Measurements from ENCODE around the gene SPG11.
"Not testable (repeated sequence)": the region's sequence is repeated elsewhere in the genome, so short reads cannot be mapped to it uniquely, and the experiment has no call there.

The SPG11 gene

GRCh38 chr15:44694416-44694815 lies 31.0 kb upstream of the SPG11 start:
- TF ChIP-seq CTCF (IDR thresholded peaks at IDR 0.05; ENCODE audit: borderline replicate concordance, control extremely low read depth, extremely low read depth, insufficient read depth, missing control alignments), result no peak
- in situ Hi-C loops (cut with MboI; ENCODE audit: low sequenced_read_pairs, unreplicated experiment), result no loop called here
- DNase-seq (ENCODE audit: low spot score), result no peak

- no peak for DNase-seq (ENCODE audit: low spot score)
- in situ Hi-C loops (cut with MboI; ENCODE audit: low sequenced_read_pairs, unreplicated experiment), result no loop called here
- TF ChIP-seq CTCF (IDR thresholded peaks at IDR 0.05; ENCODE audit: borderline replicate concordance, control extremely low read depth, extremely low read depth, insufficient read depth, missing control alignments), result no peak
These were observed 29.2 kb upstream of the SPG11 start for GRCh38 chr15:44692659-44693058.

- in situ Hi-C loops (cut with MboI; ENCODE audit: low sequenced_read_pairs, unreplicated experiment); DNase-seq (ENCODE audit: low spot score): not testable (repeated sequence)
These were observed 26.8 kb upstream of the SPG11 start for GRCh38 chr15:44690245-44690644.

DNA sequence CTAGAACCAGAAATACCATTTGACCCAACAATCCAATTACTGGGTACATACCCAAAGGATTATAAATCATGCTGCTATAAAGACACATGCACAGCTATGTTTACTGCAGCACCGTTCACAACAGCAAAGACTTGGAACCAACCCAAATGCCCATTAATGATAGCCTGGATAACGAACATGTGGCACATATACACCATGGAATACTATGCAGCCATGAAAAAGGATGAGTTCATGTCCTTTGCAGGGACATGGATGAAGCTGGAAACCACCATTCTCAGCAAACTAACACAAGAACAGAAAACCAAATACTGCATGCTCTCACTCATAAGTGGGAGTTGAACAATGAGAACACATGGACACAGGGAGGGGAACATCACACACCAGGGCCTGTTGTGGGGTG lies 25.9 kb upstream of the SPG11 start:
- in situ Hi-C loops (cut with MboI; ENCODE audit: low sequenced_read_pairs, unreplicated experiment); DNase-seq (ENCODE audit: low spot score): not testable (repeated sequence)

DNA sequence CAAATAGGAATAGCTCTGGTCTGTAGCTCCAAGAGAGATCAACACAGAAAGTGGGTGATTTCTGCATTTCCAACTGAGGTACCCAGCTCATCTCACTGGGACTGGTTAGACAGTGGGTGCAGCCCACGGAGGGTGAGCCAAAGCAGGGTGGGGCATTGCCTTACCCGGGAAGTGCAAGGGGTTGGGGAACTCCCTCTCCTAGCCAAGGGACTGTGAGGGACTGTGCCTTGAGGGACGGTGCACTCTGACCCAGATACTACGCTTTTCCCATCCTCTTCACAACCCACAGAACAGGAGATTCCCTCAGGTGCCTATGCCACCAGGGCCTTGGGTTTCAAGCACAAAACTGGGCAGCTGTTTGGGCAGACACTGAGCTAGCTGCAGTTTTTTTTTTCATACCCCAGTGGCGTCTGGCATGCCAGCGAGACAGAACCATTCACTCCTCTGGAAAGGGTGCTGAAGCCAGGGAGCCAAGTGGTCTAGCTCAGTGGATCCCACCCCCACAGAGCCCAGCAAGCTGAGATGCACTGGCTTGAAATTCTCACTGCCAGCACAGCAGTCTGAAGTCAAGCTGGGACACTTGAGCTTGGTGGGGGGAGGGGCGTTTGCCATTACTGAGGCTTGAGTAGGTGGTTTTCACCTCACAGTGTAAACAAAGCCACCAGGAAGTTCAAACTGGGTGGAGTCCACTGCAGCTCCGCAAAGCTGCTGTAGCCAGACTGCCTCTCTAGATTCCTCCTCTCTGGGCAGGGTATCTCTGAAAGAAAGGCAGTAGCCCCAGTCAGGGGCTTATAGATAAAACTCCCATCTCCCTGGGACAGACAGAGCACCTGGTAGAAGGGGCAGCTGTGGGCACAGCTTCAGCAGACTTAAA lies 19.6 kb upstream of the SPG11 start:
- in situ Hi-C loops (cut with MboI; ENCODE audit: low sequenced_read_pairs, unreplicated experiment); DNase-seq (ENCODE audit: low spot score): not testable (repeated sequence)

- no peak for DNase-seq (ENCODE audit: low spot score)
- in situ Hi-C loops (cut with MboI; ENCODE audit: low sequenced_read_pairs, unreplicated experiment), result no loop called here
These were observed 18.7 kb upstream of the SPG11 start for GRCh38 chr15:44682211-44682610.

GRCh38 chr15:44676676-44677075 lies 13.2 kb upstream of the SPG11 start:
- TF ChIP-seq CTCF (IDR thresholded peaks at IDR 0.05; ENCODE audit: borderline replicate concordance, control extremely low read depth, extremely low read depth, insufficient read depth, missing control alignments), result no peak
- in situ Hi-C loops (cut with MboI; ENCODE audit: low sequenced_read_pairs, unreplicated experiment), result no loop called here
- no peak for DNase-seq (ENCODE audit: low spot score)

More at GRCh38 chr15:44682211-44682610, 18.7 kb upstream of the SPG11 start:
- no peak for TF ChIP-seq CTCF (IDR thresholded peaks at IDR 0.05; ENCODE audit: borderline replicate concordance, control extremely low read depth, extremely low read depth, insufficient read depth, missing control alignments)

DNA sequence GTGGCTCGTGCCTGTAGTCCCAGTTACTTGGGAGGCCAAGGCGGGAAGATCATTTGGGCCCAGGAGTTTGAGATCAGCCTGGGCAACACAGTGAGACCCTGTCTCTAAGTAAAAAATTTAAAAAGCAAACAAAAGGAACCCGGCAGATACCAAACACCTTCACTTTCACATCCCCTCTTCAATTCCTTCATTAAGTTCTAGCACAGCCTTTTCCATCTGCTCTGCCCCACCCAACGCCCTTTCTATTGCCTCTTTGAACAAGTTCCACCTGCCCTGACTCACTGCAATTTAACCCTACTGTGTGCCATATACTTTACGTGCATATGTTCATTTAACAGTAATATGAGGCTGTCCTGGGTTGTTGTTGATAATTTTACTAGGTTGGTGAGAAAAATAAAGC lies 12.4 kb upstream of the SPG11 start:
- no peak for TF ChIP-seq CTCF (IDR thresholded peaks at IDR 0.05; ENCODE audit: borderline replicate concordance, control extremely low read depth, extremely low read depth, insufficient read depth, missing control alignments)
- no peak for DNase-seq (ENCODE audit: low spot score)
- in situ Hi-C loops (cut with MboI; ENCODE audit: low sequenced_read_pairs, unreplicated experiment), result no loop called here

Measured in GM13976 (cell line).